ENCODE results near the gene PRMT7. TPM values are rescaled to one million over a fixed set of nuclear protein-coding genes. Genes with fewer than 3 reads are reported as not detected.
"Not testable (repeated sequence)": the region's sequence is repeated elsewhere in the genome, so short reads cannot be mapped to it uniquely, and the experiment has no call there.

PRMT7 gene
- total RNA-seq, 1 donor from 2014 or later = 80.6 TPM

DNA sequence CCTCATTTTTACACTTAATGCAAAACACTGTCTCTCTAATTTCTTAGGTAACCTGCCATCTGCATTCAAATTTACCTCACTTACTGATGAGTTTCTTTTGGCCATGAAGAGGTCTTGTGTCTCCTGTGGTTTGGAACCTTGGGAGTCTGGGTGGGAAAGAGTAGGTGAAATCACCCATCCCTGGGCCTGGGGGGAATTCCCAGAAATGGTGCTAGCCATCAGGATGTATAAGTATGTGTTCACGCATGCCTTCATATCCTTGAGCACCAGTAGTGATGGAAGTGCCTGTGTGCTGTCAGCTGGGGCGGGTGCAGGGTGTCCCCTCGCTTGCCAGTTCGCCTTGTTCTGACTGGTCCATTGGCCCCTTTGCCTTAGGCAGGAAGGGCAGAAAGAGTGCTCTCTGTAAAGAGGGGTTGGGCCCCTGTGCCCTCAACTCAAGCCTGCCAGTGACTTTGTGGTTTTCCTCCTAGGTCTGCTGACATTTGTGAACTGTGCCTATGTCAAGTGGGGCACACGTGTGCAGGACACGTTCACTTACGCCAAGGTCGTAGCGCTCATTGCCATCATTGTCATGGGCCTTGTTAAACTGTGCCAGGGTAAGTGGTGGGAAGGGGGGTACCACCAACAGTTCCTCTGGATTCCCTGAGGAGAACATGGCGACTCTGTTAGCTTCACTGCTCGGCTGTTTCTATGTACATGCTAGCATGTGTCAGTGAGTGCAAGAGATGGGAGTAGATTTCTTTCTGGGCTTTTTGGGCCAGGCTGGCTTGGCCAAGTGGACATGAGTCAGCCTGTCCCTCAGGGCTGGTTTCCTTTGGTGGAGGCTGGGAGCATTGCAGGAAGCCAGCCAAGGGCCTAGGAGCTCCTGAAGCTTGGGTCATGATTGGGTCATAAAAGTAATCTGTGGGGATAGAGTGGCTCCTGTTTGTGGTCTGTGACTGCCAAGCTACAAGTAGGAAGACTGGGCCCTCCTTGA lies 23.3 kb upstream of the PRMT7 start:
- H3K27me3 Mint-ChIP-seq (ENCODE audit: insufficient read depth) = no peaks in the 10 kb centered on the region

GRCh38 chr16:68288252-68288650 lies 22.6 kb upstream of the PRMT7 start:
- no peak for DNase-seq (ENCODE audit: low spot score)
- Mint-ChIP-seq H3K27ac (peak overlapping the region; percentile 85), H3K4me1 (ENCODE audit: low read depth) (peaks cover 95% of the 10 kb centered on the region), H3K27me3 (ENCODE audit: insufficient read depth) (no peaks in the 10 kb centered on the region), H3K9me3 (no peaks in the 10 kb centered on the region), H3K4me3 (peak overlapping the region; percentile 63), H3K36me3 (ENCODE audit: low read depth) (peaks cover 70% of the 10 kb centered on the region)
- intact Hi-C loops (cut with micrococcal nuclease) = loop anchor here (5.0 to 10.0 kb wide), 2 partner anchors 196 to 897 kb away; partner anchors contain the start of gene SNTB2

More for the DNA sequence above, 23.3 kb upstream of the PRMT7 start:
- peaks cover 96% of the 10 kb centered on the region for H3K4me1 Mint-ChIP-seq (ENCODE audit: low read depth)
- intact Hi-C loops (cut with micrococcal nuclease) = loop anchor here (5.0 to 10.0 kb wide), 2 partner anchors 195 to 897 kb away; partner anchors contain the start of gene SNTB2
- peak overlapping the region; percentile 63 for H3K4me3 Mint-ChIP-seq
- H3K36me3 Mint-ChIP-seq (ENCODE audit: low read depth) = peaks cover 73% of the 10 kb centered on the region
- no peaks in the 10 kb centered on the region for H3K9me3 Mint-ChIP-seq
- DNase-seq (ENCODE audit: low spot score) = no peak
- H3K27ac Mint-ChIP-seq = peak overlapping the region; percentile 85

DNA sequence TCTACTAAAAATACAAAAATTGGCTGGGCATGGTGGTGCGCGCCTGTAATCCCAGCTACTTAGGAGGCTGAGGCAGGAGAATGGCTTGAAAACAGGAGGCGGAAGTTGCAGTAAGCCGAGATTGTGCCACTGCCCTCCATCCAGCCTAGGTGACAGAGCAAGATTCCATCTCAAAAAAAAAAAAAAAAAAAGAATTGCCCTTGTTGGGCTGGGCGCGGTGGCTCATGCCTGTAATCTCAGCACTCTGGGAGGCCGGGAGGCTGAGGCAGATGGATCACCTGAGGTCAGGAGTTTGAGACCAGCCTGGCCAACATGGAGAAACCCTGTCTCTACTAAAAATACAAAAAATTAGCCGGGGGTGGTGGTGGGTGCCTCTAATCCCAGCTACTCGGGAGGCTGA lies 22.0 kb upstream of the PRMT7 start:
- Mint-ChIP-seq H3K4me1 (ENCODE audit: low read depth) (peaks cover 95% of the 10 kb centered on the region), H3K27ac (peak overlapping the region; percentile 97), H3K4me3 (peak overlapping the region; percentile 67), H3K36me3 (ENCODE audit: low read depth) (peaks cover 71% of the 10 kb centered on the region)
- not testable (repeated sequence) for H3K27me3 Mint-ChIP-seq (ENCODE audit: insufficient read depth); H3K9me3 Mint-ChIP-seq; DNase-seq (ENCODE audit: low spot score)
- intact Hi-C loops (cut with micrococcal nuclease) = loop anchor here (1.0 to 10.0 kb wide), 6 partner anchors 7 to 896 kb away; partner anchors contain the start of genes SLC7A6, SLC7A6OS and SNTB2

- Mint-ChIP-seq H3K36me3 (ENCODE audit: low read depth) (peaks cover 72% of the 10 kb centered on the region), H3K4me1 (ENCODE audit: low read depth) (peaks cover 95% of the 10 kb centered on the region)
These were observed 21.6 kb upstream of the PRMT7 start for GRCh38 chr16:68289202-68289601.

GRCh38 chr16:68289621-68290329 lies 21.0 kb upstream of the PRMT7 start:
- intact Hi-C loops (cut with micrococcal nuclease) = loop anchor here (1.0 to 10.0 kb wide), 6 partner anchors 8 to 895 kb away; partner anchors contain the start of genes SLC7A6, SLC7A6OS and SNTB2
- Mint-ChIP-seq H3K27ac (peak overlapping the region; percentile 97), H3K36me3 (ENCODE audit: low read depth) (peaks cover 69% of the 10 kb centered on the region), H3K27me3 (ENCODE audit: insufficient read depth) (no peaks in the 10 kb centered on the region), H3K9me3 (no peaks in the 10 kb centered on the region), H3K4me3 (peak overlapping the region; percentile 67), H3K4me1 (ENCODE audit: low read depth) (peaks cover 92% of the 10 kb centered on the region)
- peak; percentile 40 for DNase-seq (ENCODE audit: low spot score)

More at GRCh38 chr16:68289202-68289601, 21.6 kb upstream of the PRMT7 start:
- peak overlapping the region; percentile 67 for H3K4me3 Mint-ChIP-seq
- peak overlapping the region; percentile 97 for H3K27ac Mint-ChIP-seq
- H3K9me3 Mint-ChIP-seq = no peaks in the 10 kb centered on the region
- DNase-seq (ENCODE audit: low spot score) = no peak
- intact Hi-C loops (cut with micrococcal nuclease) = loop anchor here (1.0 to 10.0 kb wide), 6 partner anchors 8 to 896 kb away; partner anchors contain the start of genes SLC7A6, SLC7A6OS and SNTB2
- no peaks in the 10 kb centered on the region for H3K27me3 Mint-ChIP-seq (ENCODE audit: insufficient read depth)

DNA sequence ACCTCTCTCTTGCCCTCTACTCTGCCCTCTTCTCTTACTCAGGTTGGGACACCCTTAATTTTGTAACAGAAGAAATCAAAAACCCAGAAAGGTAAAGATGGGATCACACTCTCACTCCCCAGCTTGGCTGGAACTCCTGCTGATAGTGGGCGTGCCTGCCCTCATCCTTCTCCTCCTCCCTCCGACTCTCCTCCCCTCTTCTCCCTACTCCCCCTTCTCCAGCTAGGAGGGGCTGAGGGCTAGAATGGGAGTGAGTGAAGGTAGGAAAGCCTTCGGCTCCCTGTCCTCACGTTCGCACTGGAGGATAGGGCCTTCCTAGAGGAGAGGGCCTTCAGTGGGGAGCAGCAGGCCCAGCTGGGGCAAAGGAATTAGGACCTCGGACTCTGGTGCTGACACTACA lies 20.4 kb upstream of the PRMT7 start:
- Mint-ChIP-seq H3K4me1 (ENCODE audit: low read depth) (peaks cover 88% of the 10 kb centered on the region), H3K9me3 (no peaks in the 10 kb centered on the region), H3K27ac (peak overlapping the region; percentile 97), H3K4me3 (peak overlapping the region; percentile 67), H3K27me3 (ENCODE audit: insufficient read depth) (no peaks in the 10 kb centered on the region), H3K36me3 (ENCODE audit: low read depth) (peaks cover 69% of the 10 kb centered on the region)
- DNase-seq (ENCODE audit: low spot score) = no peak
- intact Hi-C loops (cut with micrococcal nuclease) = no loop called here

GRCh38 chr16:68291227-68291626 lies 19.6 kb upstream of the PRMT7 start:
- Mint-ChIP-seq H3K9me3 (no peaks in the 10 kb centered on the region), H3K36me3 (ENCODE audit: low read depth) (peaks cover 72% of the 10 kb centered on the region), H3K4me1 (ENCODE audit: low read depth) (peaks cover 84% of the 10 kb centered on the region), H3K4me3 (peak overlapping the region; percentile 48), H3K27ac (peak overlapping the region; percentile 80), H3K27me3 (ENCODE audit: insufficient read depth) (no peaks in the 10 kb centered on the region)
- intact Hi-C loops (cut with micrococcal nuclease) = no loop called here
- no peak for DNase-seq (ENCODE audit: low spot score)

DNA sequence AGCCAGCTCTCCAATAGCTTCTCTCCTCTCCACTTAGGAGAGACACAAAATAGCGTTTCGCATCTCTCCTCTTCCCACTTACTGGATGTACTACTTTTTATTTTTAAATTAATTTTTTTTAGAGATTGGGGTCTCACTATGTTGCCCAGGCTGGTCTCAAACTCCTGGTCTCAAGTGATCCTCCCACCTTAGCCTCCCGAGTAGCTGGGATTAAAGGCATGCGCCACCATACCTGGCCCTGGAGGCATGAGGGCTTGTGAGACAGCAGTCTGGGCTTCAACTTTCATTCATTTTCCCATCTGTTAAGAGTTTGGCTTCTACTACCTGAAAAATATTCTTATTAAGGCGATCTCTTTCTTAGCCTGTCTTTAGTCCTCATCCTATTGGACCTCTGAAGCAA lies 18.4 kb upstream of the PRMT7 start:
- no peaks in the 10 kb centered on the region for H3K9me3 Mint-ChIP-seq
- peaks cover 80% of the 10 kb centered on the region for H3K4me1 Mint-ChIP-seq (ENCODE audit: low read depth)
- DNase-seq (ENCODE audit: low spot score) = no peak
- H3K4me3 Mint-ChIP-seq = peak overlapping the region; percentile 19
- H3K27me3 Mint-ChIP-seq (ENCODE audit: insufficient read depth) = no peaks in the 10 kb centered on the region
- H3K36me3 Mint-ChIP-seq (ENCODE audit: low read depth) = peaks cover 73% of the 10 kb centered on the region
- intact Hi-C loops (cut with micrococcal nuclease) = no loop called here
- peak overlapping the region; percentile 80 for H3K27ac Mint-ChIP-seq

DNA sequence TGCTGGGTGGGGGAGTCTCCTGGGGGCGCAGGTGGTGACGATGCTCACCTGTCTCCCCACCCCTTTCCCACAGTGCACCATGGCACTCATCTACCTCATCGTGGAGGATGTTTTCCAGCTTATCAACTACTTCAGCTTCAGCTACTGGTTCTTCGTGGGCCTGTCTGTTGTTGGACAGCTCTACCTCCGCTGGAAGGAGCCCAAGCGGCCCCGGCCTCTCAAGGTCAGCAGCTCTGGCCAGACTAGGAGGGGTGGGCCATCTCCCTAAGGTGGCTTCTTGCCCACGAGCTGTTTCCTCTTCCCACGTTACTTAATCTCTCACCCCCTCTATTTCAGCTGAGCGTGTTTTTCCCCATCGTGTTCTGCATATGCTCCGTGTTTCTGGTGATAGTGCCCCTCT lies 14.5 kb upstream of the PRMT7 start:
- intact Hi-C loops (cut with micrococcal nuclease) = no loop called here
- no peak for DNase-seq (ENCODE audit: low spot score)
- Mint-ChIP-seq H3K36me3 (ENCODE audit: low read depth) (peaks cover 68% of the 10 kb centered on the region), H3K4me1 (ENCODE audit: low read depth) (peaks cover 51% of the 10 kb centered on the region), H3K4me3 (no peak overlapping the region), H3K27me3 (ENCODE audit: insufficient read depth) (no peaks in the 10 kb centered on the region), H3K9me3 (no peaks in the 10 kb centered on the region), H3K27ac (peak overlapping the region; percentile 20)

- intact Hi-C loops (cut with micrococcal nuclease) = no loop called here
- H3K36me3 Mint-ChIP-seq (ENCODE audit: low read depth) = peaks cover 66% of the 10 kb centered on the region
- no peak for DNase-seq (ENCODE audit: low spot score)
- H3K4me3 Mint-ChIP-seq = no peak overlapping the region
- peaks cover 47% of the 10 kb centered on the region for H3K4me1 Mint-ChIP-seq (ENCODE audit: low read depth)
- H3K27ac Mint-ChIP-seq = peak overlapping the region; percentile 23
- no peaks in the 10 kb centered on the region for H3K27me3 Mint-ChIP-seq (ENCODE audit: insufficient read depth)
- H3K9me3 Mint-ChIP-seq = no peaks in the 10 kb centered on the region
These were observed 14.1 kb upstream of the PRMT7 start for GRCh38 chr16:68296693-68297092.

GRCh38 chr16:68297908-68298307 lies 12.9 kb upstream of the PRMT7 start:
- Mint-ChIP-seq H3K36me3 (ENCODE audit: low read depth) (peaks cover 70% of the 10 kb centered on the region), H3K27ac (peak overlapping the region; percentile 40), H3K4me3 (no peak overlapping the region), H3K9me3 (no peaks in the 10 kb centered on the region), H3K27me3 (ENCODE audit: insufficient read depth) (no peaks in the 10 kb centered on the region), H3K4me1 (ENCODE audit: low read depth) (peaks cover 41% of the 10 kb centered on the region)
- DNase-seq (ENCODE audit: low spot score) = no peak
- intact Hi-C loops (cut with micrococcal nuclease) = no loop called here

GRCh38 chr16:68298312-68298711 lies 12.5 kb upstream of the PRMT7 start:
- no peak for DNase-seq (ENCODE audit: low spot score)
- Mint-ChIP-seq H3K27me3 (ENCODE audit: insufficient read depth) (no peaks in the 10 kb centered on the region), H3K27ac (peak overlapping the region; percentile 40), H3K4me3 (no peak overlapping the region), H3K36me3 (ENCODE audit: low read depth) (peaks cover 70% of the 10 kb centered on the region), H3K4me1 (ENCODE audit: low read depth) (peaks cover 38% of the 10 kb centered on the region), H3K9me3 (no peaks in the 10 kb centered on the region)
- intact Hi-C loops (cut with micrococcal nuclease) = no loop called here

Measured in activated T-helper 1 cell treated with anti-CD3 and anti-CD28 coated beads, Interleukin-12 subunit alpha, Interleukin-12 subunit beta, Interleukin-2, Interleukin-4 antibody, amounts not matched to agents 30 ng/mL and 10 ng/mL and 1 ng/mL, durations not matched to agents 14 hours and 24 hours and 36 hours (primary cell).